ENCODE data around the gene KCNJ10. TPM values are rescaled to one million over a fixed set of nuclear protein-coding genes. Genes with fewer than 3 reads are reported as not detected.

The KCNJ10 gene
- total RNA-seq, 1 experiment from 2014 or later, result 1.4 TPM

DNA sequence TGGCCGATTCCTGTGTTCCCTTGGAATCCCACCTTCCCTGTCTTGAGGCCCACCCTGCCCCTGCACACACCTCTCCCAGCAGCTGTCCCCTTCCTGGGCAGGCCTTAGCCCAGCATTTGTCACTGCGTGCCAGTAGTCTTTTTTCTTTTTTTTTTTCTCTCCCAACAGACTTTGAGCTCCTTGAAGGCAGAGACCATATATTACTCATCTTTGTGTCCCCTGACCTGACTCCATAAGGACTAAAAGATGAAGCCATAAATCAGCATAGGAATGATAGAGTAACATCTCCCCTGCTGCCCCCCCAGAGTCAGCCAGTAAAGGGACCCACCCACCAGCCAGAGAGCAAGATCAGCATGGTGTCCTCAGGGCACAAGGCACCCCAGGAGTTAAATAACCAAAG lies 65.5 kb downstream of the KCNJ10 start:
- Mint-ChIP-seq H3K4me3 (no peak overlapping the region), H3K9me3 (no peaks in the 10 kb centered on the region), H3K27me3 (ENCODE audit: low read depth) (peaks cover under 1% of the 10 kb centered on the region), H3K27ac (no peak overlapping the region), H3K4me1 (no peaks in the 10 kb centered on the region), H3K36me3 (no peaks in the 10 kb centered on the region)
- CTCF ChIA-PET, result interaction anchor here (1.4 to 1.8 kb wide), 4 partner anchors 66 to 111 kb away, joined by 4 to 6 read pairs (median 5); no protein-coding TSS in a partner anchor
- ATAC-seq, result no peak
- DNase-seq (ENCODE audit: low spot score), result no peak
- POLR2A ChIA-PET, result no interaction called here
- no peak for TF ChIP-seq ETV6 (CRISPR knock-in tag; IDR thresholded peaks at IDR 0.05)
- TF ChIP-seq ZNF263 (CRISPR knock-in tag; IDR thresholded peaks at IDR 0.05; ENCODE audit: low read depth), result no peak
- TF ChIP-seq, protein P1, sequence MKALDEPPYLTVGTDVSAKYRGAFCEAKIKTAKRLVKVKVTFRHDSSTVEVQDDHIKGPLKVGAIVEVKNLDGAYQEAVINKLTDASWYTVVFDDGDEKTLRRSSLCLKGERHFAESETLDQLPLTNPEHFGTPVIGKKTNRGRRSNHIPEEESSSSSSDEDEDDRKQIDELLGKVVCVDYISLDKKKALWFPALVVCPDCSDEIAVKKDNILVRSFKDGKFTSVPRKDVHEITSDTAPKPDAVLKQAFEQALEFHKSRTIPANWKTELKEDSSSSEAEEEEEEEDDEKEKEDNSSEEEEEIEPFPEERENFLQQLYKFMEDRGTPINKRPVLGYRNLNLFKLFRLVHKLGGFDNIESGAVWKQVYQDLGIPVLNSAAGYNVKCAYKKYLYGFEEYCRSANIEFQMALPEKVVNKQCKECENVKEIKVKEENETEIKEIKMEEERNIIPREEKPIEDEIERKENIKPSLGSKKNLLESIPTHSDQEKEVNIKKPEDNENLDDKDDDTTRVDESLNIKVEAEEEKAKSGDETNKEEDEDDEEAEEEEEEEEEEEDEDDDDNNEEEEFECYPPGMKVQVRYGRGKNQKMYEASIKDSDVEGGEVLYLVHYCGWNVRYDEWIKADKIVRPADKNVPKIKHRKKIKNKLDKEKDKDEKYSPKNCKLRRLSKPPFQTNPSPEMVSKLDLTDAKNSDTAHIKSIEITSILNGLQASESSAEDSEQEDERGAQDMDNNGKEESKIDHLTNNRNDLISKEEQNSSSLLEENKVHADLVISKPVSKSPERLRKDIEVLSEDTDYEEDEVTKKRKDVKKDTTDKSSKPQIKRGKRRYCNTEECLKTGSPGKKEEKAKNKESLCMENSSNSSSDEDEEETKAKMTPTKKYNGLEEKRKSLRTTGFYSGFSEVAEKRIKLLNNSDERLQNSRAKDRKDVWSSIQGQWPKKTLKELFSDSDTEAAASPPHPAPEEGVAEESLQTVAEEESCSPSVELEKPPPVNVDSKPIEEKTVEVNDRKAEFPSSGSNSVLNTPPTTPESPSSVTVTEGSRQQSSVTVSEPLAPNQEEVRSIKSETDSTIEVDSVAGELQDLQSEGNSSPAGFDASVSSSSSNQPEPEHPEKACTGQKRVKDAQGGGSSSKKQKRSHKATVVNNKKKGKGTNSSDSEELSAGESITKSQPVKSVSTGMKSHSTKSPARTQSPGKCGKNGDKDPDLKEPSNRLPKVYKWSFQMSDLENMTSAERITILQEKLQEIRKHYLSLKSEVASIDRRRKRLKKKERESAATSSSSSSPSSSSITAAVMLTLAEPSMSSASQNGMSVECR (CRISPR knock-in tag; IDR thresholded peaks at IDR 0.05; ENCODE audit: borderline replicate concordance), result no peak
- TF ChIP-seq, protein P2, sequence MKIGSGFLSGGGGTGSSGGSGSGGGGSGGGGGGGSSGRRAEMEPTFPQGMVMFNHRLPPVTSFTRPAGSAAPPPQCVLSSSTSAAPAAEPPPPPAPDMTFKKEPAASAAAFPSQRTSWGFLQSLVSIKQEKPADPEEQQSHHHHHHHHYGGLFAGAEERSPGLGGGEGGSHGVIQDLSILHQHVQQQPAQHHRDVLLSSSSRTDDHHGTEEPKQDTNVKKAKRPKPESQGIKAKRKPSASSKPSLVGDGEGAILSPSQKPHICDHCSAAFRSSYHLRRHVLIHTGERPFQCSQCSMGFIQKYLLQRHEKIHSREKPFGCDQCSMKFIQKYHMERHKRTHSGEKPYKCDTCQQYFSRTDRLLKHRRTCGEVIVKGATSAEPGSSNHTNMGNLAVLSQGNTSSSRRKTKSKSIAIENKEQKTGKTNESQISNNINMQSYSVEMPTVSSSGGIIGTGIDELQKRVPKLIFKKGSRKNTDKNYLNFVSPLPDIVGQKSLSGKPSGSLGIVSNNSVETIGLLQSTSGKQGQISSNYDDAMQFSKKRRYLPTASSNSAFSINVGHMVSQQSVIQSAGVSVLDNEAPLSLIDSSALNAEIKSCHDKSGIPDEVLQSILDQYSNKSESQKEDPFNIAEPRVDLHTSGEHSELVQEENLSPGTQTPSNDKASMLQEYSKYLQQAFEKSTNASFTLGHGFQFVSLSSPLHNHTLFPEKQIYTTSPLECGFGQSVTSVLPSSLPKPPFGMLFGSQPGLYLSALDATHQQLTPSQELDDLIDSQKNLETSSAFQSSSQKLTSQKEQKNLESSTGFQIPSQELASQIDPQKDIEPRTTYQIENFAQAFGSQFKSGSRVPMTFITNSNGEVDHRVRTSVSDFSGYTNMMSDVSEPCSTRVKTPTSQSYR (CRISPR knock-in tag; IDR thresholded peaks at IDR 0.05), result no peak
- no peak for TF ChIP-seq JUN (CRISPR knock-in tag; IDR thresholded peaks at IDR 0.05)
- TF ChIP-seq JAZF1 (CRISPR knock-in tag; IDR thresholded peaks at IDR 0.05), result no peak
- TF ChIP-seq, protein P3, sequence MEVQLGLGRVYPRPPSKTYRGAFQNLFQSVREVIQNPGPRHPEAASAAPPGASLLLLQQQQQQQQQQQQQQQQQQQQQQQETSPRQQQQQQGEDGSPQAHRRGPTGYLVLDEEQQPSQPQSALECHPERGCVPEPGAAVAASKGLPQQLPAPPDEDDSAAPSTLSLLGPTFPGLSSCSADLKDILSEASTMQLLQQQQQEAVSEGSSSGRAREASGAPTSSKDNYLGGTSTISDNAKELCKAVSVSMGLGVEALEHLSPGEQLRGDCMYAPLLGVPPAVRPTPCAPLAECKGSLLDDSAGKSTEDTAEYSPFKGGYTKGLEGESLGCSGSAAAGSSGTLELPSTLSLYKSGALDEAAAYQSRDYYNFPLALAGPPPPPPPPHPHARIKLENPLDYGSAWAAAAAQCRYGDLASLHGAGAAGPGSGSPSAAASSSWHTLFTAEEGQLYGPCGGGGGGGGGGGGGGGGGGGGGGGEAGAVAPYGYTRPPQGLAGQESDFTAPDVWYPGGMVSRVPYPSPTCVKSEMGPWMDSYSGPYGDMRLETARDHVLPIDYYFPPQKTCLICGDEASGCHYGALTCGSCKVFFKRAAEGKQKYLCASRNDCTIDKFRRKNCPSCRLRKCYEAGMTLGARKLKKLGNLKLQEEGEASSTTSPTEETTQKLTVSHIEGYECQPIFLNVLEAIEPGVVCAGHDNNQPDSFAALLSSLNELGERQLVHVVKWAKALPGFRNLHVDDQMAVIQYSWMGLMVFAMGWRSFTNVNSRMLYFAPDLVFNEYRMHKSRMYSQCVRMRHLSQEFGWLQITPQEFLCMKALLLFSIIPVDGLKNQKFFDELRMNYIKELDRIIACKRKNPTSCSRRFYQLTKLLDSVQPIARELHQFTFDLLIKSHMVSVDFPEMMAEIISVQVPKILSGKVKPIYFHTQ (CRISPR knock-in tag; IDR thresholded peaks at IDR 0.05), result no peak
- TF ChIP-seq SP1 (CRISPR knock-in tag; conservative IDR thresholded peaks at IDR 0.05), result no peak
- TF ChIP-seq TP53 (CRISPR knock-in tag; IDR thresholded peaks at IDR 0.05), result no peak
- no peak for TF ChIP-seq PRRX2 (CRISPR knock-in tag; IDR thresholded peaks at IDR 0.05)
- TF ChIP-seq, protein P4, sequence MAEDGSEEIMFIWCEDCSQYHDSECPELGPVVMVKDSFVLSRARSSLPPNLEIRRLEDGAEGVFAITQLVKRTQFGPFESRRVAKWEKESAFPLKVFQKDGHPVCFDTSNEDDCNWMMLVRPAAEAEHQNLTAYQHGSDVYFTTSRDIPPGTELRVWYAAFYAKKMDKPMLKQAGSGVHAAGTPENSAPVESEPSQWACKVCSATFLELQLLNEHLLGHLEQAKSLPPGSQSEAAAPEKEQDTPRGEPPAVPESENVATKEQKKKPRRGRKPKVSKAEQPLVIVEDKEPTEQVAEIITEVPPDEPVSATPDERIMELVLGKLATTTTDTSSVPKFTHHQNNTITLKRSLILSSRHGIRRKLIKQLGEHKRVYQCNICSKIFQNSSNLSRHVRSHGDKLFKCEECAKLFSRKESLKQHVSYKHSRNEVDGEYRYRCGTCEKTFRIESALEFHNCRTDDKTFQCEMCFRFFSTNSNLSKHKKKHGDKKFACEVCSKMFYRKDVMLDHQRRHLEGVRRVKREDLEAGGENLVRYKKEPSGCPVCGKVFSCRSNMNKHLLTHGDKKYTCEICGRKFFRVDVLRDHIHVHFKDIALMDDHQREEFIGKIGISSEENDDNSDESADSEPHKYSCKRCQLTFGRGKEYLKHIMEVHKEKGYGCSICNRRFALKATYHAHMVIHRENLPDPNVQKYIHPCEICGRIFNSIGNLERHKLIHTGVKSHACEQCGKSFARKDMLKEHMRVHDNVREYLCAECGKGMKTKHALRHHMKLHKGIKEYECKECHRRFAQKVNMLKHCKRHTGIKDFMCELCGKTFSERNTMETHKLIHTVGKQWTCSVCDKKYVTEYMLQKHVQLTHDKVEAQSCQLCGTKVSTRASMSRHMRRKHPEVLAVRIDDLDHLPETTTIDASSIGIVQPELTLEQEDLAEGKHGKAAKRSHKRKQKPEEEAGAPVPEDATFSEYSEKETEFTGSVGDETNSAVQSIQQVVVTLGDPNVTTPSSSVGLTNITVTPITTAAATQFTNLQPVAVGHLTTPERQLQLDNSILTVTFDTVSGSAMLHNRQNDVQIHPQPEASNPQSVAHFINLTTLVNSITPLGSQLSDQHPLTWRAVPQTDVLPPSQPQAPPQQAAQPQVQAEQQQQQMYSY (CRISPR knock-in tag; IDR thresholded peaks at IDR 0.05), result no peak
- TF ChIP-seq, protein P5, sequence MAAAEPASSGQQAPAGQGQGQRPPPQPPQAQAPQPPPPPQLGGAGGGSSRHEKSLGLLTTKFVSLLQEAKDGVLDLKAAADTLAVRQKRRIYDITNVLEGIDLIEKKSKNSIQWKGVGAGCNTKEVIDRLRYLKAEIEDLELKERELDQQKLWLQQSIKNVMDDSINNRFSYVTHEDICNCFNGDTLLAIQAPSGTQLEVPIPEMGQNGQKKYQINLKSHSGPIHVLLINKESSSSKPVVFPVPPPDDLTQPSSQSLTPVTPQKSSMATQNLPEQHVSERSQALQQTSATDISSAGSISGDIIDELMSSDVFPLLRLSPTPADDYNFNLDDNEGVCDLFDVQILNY (CRISPR knock-in tag; IDR thresholded peaks at IDR 0.05), result no peak
- TF ChIP-seq, protein P6, sequence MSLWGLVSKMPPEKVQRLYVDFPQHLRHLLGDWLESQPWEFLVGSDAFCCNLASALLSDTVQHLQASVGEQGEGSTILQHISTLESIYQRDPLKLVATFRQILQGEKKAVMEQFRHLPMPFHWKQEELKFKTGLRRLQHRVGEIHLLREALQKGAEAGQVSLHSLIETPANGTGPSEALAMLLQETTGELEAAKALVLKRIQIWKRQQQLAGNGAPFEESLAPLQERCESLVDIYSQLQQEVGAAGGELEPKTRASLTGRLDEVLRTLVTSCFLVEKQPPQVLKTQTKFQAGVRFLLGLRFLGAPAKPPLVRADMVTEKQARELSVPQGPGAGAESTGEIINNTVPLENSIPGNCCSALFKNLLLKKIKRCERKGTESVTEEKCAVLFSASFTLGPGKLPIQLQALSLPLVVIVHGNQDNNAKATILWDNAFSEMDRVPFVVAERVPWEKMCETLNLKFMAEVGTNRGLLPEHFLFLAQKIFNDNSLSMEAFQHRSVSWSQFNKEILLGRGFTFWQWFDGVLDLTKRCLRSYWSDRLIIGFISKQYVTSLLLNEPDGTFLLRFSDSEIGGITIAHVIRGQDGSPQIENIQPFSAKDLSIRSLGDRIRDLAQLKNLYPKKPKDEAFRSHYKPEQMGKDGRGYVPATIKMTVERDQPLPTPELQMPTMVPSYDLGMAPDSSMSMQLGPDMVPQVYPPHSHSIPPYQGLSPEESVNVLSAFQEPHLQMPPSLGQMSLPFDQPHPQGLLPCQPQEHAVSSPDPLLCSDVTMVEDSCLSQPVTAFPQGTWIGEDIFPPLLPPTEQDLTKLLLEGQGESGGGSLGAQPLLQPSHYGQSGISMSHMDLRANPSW (CRISPR knock-in tag; conservative IDR thresholded peaks at IDR 0.05; ENCODE audit: low read depth), result no peak
- no peak for TF ChIP-seq ZNF396 (CRISPR knock-in tag; IDR thresholded peaks at IDR 0.05; ENCODE audit: borderline replicate concordance)
- TF ChIP-seq ZNF138 (CRISPR knock-in tag; conservative IDR thresholded peaks at IDR 0.05), result no peak
- no peak for TF ChIP-seq ZNF423 (CRISPR knock-in tag; IDR thresholded peaks at IDR 0.05)
- TF ChIP-seq, protein P7, sequence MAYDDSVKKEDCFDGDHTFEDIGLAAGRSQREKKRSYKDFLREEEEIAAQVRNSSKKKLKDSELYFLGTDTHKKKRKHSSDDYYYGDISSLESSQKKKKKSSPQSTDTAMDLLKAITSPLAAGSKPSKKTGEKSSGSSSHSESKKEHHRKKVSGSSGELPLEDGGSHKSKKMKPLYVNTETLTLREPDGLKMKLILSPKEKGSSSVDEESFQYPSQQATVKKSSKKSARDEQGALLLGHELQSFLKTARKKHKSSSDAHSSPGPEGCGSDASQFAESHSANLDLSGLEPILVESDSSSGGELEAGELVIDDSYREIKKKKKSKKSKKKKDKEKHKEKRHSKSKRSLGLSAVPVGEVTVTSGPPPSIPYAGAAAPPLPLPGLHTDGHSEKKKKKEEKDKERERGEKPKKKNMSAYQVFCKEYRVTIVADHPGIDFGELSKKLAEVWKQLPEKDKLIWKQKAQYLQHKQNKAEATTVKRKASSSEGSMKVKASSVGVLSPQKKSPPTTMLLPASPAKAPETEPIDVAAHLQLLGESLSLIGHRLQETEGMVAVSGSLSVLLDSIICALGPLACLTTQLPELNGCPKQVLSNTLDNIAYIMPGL (CRISPR knock-in tag; IDR thresholded peaks at IDR 0.05), result no peak
- TF ChIP-seq GABPB1 (CRISPR knock-in tag; IDR thresholded peaks at IDR 0.05), result no peak

Data from WTC11 (cell line).